C4-2B (cell line): ENCODE data around the gene RPL15.

ENCODE experiments used
- H3K27ac ChIP-seq: fragments of 450-650 bp; 2 replicates; pipeline ENCODE4 v1.5.1; 2017
- ZFX ChIP-seq: fragments of 450-650 bp; IDR thresholded peaks from 2 replicates; pipeline ENCODE4 v1.6.1; 2017
- TF ChIP-seq, protein P1 (sequence below): fragments of 450-650 bp; conservative IDR thresholded peaks from 2 replicates; pipeline ENCODE4 v1.5.1; 2017; ENCODE audit warnings: mild to moderate bottlenecking

The RPL15 gene

GRCh38 chr3:23968463-23969184 lies 51.7 kb downstream of the RPL15 start:
- no peak overlapping the region for H3K27ac ChIP-seq
- TF ChIP-seq, protein P1, sequence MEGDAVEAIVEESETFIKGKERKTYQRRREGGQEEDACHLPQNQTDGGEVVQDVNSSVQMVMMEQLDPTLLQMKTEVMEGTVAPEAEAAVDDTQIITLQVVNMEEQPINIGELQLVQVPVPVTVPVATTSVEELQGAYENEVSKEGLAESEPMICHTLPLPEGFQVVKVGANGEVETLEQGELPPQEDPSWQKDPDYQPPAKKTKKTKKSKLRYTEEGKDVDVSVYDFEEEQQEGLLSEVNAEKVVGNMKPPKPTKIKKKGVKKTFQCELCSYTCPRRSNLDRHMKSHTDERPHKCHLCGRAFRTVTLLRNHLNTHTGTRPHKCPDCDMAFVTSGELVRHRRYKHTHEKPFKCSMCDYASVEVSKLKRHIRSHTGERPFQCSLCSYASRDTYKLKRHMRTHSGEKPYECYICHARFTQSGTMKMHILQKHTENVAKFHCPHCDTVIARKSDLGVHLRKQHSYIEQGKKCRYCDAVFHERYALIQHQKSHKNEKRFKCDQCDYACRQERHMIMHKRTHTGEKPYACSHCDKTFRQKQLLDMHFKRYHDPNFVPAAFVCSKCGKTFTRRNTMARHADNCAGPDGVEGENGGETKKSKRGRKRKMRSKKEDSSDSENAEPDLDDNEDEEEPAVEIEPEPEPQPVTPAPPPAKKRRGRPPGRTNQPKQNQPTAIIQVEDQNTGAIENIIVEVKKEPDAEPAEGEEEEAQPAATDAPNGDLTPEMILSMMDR: no peak
- TF ChIP-seq ZFX: no peak

- TF ChIP-seq, protein P1: no peak
- no peak for TF ChIP-seq ZFX
Observed at GRCh38 chr3:23969393-23969792, 52.5 kb downstream of the RPL15 start.

More at GRCh38 chr3:23969393-23969792, 52.5 kb downstream of the RPL15 start:
- H3K27ac ChIP-seq: no peak overlapping the region
